ENCODE data around the gene GGCX. TPM values are rescaled to one million over a fixed set of nuclear protein-coding genes. Genes with fewer than 3 reads are reported as not detected.

GGCX gene
- total and polyA plus RNA-seq, 2 of the 13 experiments (the other 11 are each of a cell fraction or from before 2014, with no cell fraction given): 72.5 to 103 TPM

DNA sequence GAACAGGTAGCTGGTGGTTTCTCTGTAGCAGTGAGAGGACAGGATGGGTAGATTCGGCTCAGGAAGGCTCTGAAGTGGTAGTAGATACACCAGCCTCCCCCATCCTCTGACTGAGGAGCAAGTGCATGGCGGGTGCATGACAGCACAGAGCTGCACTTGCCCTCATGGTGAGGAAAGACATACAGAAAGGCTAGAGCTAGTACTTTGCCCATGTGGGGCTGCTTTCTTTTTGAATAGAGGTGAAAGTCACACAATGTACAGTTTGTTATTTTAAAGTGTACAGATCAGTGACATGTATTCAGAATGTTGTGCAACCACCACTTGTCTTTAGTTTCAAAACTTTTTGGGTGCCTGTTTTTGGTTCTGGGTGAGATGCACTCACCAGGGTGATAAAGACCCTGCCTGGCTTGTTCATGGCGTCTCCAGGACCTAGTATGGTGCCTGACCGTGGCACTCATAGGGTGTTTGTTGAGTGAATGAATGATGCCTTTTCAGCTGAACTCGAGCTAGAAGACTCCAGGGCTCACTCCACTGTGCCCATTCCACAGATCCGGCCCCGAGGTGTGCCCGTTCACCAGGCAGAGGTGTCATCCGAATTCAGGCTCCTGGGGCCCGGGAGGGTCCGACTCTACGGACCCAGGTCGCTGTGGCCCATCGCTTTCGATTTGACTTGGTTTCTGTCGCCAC lies 22.5 kb upstream of the GGCX start (continued):
- TF ChIP-seq ZNF615 (CRISPR knock-in tag; IDR thresholded peaks at IDR 0.05; ENCODE audit: borderline replicate concordance): no peak
- TF ChIP-seq MIER3 (CRISPR knock-in tag; IDR thresholded peaks at IDR 0.05; ENCODE audit: borderline replicate concordance): peak; percentile 35; the same call in 1 of the 2 replicates
- TF ChIP-seq, protein P1, sequence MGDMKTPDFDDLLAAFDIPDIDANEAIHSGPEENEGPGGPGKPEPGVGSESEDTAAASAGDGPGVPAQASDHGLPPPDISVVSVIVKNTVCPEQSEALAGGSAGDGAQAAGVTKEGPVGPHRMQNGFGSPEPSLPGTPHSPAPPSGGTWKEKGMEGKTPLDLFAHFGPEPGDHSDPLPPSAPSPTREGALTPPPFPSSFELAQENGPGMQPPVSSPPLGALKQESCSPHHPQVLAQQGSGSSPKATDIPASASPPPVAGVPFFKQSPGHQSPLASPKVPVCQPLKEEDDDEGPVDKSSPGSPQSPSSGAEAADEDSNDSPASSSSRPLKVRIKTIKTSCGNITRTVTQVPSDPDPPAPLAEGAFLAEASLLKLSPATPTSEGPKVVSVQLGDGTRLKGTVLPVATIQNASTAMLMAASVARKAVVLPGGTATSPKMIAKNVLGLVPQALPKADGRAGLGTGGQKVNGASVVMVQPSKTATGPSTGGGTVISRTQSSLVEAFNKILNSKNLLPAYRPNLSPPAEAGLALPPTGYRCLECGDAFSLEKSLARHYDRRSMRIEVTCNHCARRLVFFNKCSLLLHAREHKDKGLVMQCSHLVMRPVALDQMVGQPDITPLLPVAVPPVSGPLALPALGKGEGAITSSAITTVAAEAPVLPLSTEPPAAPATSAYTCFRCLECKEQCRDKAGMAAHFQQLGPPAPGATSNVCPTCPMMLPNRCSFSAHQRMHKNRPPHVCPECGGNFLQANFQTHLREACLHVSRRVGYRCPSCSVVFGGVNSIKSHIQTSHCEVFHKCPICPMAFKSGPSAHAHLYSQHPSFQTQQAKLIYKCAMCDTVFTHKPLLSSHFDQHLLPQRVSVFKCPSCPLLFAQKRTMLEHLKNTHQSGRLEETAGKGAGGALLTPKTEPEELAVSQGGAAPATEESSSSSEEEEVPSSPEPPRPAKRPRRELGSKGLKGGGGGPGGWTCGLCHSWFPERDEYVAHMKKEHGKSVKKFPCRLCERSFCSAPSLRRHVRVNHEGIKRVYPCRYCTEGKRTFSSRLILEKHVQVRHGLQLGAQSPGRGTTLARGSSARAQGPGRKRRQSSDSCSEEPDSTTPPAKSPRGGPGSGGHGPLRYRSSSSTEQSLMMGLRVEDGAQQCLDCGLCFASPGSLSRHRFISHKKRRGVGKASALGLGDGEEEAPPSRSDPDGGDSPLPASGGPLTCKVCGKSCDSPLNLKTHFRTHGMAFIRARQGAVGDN (CRISPR knock-in tag; IDR thresholded peaks at IDR 0.05): no peak
- 0 out of 2 replicates have a peak, but pooled peaks have one; percentile 8 for TF ChIP-seq RARA (CRISPR knock-in tag; IDR thresholded peaks at IDR 0.05)
- no peak for TF ChIP-seq ZNF282 (IDR thresholded peaks at IDR 0.05; ENCODE audit: partially characterized antibody)
- no peak for TF ChIP-seq CREM (IDR thresholded peaks at IDR 0.05)
- no peak for TF ChIP-seq CREM (CRISPR knock-in tag; IDR thresholded peaks at IDR 0.05)
- TF ChIP-seq ZNF383 (CRISPR knock-in tag; IDR thresholded peaks at IDR 0.05; ENCODE audit: borderline replicate concordance): no peak
- TF ChIP-seq, protein P2, sequence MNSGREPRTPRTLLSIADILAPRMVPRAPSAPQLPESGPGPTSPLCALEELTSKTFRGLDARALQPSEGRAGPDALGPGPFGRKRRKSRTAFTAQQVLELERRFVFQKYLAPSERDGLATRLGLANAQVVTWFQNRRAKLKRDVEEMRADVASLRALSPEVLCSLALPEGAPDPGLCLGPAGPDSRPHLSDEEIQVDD (CRISPR knock-in tag; IDR thresholded peaks at IDR 0.05; ENCODE audit: borderline replicate concordance): no peak
- 0 out of 2 replicates have a peak, but pooled peaks have one; percentile 5 for TF ChIP-seq POGZ (CRISPR knock-in tag; IDR thresholded peaks at IDR 0.05)
- no peak for TF ChIP-seq CHCHD3 (CRISPR knock-in tag; IDR thresholded peaks at IDR 0.05)
- no peak for TF ChIP-seq IKZF4 (CRISPR knock-in tag; IDR thresholded peaks at IDR 0.05; ENCODE audit: borderline replicate concordance, low read depth, not compliant biosample characterization)
- TF ChIP-seq ZNF234 (CRISPR knock-in tag; conservative IDR thresholded peaks at IDR 0.05): peak; percentile 91; the same call in 1 of the 2 replicates
- TF ChIP-seq SSRP1 (CRISPR knock-in tag; IDR thresholded peaks at IDR 0.05): peak; percentile 50; the same call in 1 of the 2 replicates
- no peak for TF ChIP-seq KAT7 (CRISPR knock-in tag; IDR thresholded peaks at IDR 0.05; ENCODE audit: borderline replicate concordance)
- TF ChIP-seq STAT5B (CRISPR knock-in tag; IDR thresholded peaks at IDR 0.05): no peak
- no peak for TF ChIP-seq FOXA1 (IDR thresholded peaks at IDR 0.05)
- TF ChIP-seq FOXA1 (CRISPR knock-in tag; IDR thresholded peaks at IDR 0.05): no peak
- peak; percentile 62; the same call in 1 of the 2 replicates for TF ChIP-seq ZNF292 (CRISPR knock-in tag; IDR thresholded peaks at IDR 0.05; ENCODE audit: borderline replicate concordance, low read depth)
- no peak for TF ChIP-seq ZNF382 (CRISPR knock-in tag; IDR thresholded peaks at IDR 0.05; ENCODE audit: borderline replicate concordance)
- TF ChIP-seq, protein P3, sequence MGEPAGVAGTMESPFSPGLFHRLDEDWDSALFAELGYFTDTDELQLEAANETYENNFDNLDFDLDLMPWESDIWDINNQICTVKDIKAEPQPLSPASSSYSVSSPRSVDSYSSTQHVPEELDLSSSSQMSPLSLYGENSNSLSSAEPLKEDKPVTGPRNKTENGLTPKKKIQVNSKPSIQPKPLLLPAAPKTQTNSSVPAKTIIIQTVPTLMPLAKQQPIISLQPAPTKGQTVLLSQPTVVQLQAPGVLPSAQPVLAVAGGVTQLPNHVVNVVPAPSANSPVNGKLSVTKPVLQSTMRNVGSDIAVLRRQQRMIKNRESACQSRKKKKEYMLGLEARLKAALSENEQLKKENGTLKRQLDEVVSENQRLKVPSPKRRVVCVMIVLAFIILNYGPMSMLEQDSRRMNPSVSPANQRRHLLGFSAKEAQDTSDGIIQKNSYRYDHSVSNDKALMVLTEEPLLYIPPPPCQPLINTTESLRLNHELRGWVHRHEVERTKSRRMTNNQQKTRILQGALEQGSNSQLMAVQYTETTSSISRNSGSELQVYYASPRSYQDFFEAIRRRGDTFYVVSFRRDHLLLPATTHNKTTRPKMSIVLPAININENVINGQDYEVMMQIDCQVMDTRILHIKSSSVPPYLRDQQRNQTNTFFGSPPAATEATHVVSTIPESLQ (CRISPR knock-in tag; conservative IDR thresholded peaks at IDR 0.05): no peak
- TF ChIP-seq, protein P4, sequence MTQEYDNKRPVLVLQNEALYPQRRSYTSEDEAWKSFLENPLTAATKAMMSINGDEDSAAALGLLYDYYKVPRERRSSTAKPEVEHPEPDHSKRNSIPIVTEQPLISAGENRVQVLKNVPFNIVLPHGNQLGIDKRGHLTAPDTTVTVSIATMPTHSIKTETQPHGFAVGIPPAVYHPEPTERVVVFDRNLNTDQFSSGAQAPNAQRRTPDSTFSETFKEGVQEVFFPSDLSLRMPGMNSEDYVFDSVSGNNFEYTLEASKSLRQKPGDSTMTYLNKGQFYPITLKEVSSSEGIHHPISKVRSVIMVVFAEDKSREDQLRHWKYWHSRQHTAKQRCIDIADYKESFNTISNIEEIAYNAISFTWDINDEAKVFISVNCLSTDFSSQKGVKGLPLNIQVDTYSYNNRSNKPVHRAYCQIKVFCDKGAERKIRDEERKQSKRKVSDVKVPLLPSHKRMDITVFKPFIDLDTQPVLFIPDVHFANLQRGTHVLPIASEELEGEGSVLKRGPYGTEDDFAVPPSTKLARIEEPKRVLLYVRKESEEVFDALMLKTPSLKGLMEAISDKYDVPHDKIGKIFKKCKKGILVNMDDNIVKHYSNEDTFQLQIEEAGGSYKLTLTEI (CRISPR knock-in tag; conservative IDR thresholded peaks at IDR 0.05): no peak

Data from HepG2 (cell line).